ENCODE results near the gene FTSJ3.

- TF ChIP-seq CTCF (IDR thresholded peaks at IDR 0.05) (no peak), POLR2A (IDR thresholded peaks at IDR 0.05; ENCODE audit: low read depth) (no peak)
These were observed 16.6 kb upstream of the FTSJ3 start for GRCh38 chr17:63843910-63844677.

Data from esophagus muscularis mucosa (tissue), 3 donors.